Mucosa of stomach (tissue), 1 donor: ENCODE results near the gene HNRNPA3.
"Not testable (repeated sequence)": the region's sequence is repeated elsewhere in the genome, so short reads cannot be mapped to it uniquely, and the experiment has no call there.

Experiments
- H3K27me3 ChIP-seq: one replicate; pipeline ENCODE4 v1.7.0; 2013; ENCODE audit warnings: mild to moderate bottlenecking, low read length; ENCODE audit not compliant: control insufficient read depth, insufficient read depth
- H3K36me3 ChIP-seq: one replicate; pipeline ENCODE4 v1.7.0; 2013; ENCODE audit warnings: low read length; ENCODE audit not compliant: control insufficient read depth, insufficient read depth
- H3K4me1 ChIP-seq: one replicate; pipeline ENCODE4 v1.7.0; 2013; ENCODE audit warnings: mild to moderate bottlenecking, low read length; ENCODE audit not compliant: control insufficient read depth, insufficient read depth
- H3K4me3 ChIP-seq: one replicate; pipeline ENCODE4 v1.7.0; 2013; ENCODE audit warnings: low read length
- H3K9ac ChIP-seq: one replicate; pipeline ENCODE4 v1.7.0; 2013; ENCODE audit warnings: mild to moderate bottlenecking, low read length, moderate library complexity
- H3K9me3 ChIP-seq: one replicate; pipeline ENCODE4 v1.7.0; 2013; ENCODE audit warnings: mild to moderate bottlenecking, low read length, moderate library complexity; ENCODE audit not compliant: control insufficient read depth
- donor health status: Pancreatic carcinoma.

HNRNPA3 gene

DNA sequence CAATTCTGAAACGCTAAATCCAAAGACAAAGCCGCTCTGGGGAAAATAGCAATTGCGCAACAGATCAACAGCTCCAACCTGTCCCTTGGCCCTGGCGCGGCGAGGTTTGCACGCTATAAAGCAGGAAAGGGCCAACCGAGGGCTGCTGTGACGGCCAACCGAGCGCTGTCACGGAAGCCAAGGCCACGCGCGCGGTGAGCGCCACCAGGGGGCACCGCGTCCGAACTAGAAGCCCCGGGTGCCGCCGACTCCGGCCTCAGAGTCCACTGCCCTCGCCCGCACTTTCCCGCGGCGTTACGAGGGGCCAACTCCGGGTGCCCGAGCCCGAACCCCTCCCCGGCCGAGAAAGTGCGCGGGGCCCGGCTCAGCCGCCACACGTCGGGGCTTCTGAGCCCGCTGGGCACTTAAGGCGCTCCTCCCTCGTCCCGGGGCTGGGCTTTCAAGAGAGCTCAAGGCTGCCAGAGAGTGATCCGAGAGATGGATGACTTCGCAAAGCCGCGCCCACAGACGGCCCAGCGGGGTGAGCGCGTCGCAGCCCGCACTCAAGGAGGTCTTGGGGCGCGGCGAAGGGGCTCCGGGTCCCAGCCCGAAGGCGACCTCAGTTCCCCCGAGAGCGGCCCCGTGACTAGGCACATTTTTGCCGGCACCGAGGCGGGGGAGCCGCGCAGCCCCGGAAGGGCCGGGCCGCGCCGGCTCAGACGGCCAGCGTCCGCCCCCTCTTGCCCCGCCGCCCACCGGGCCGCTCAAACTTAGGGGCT is 51.0 kb downstream of the HNRNPA3 start:
- H3K4me3 ChIP-seq, result peak overlapping the region; percentile 91
- no peaks in the 10 kb centered on the region for H3K27me3 ChIP-seq
- H3K36me3 ChIP-seq, result no peaks in the 10 kb centered on the region
- H3K9ac ChIP-seq, result peak overlapping the region; percentile 97
- peaks cover 35% of the 10 kb centered on the region for H3K4me1 ChIP-seq
- H3K9me3 ChIP-seq, result no peaks in the 10 kb centered on the region

DNA sequence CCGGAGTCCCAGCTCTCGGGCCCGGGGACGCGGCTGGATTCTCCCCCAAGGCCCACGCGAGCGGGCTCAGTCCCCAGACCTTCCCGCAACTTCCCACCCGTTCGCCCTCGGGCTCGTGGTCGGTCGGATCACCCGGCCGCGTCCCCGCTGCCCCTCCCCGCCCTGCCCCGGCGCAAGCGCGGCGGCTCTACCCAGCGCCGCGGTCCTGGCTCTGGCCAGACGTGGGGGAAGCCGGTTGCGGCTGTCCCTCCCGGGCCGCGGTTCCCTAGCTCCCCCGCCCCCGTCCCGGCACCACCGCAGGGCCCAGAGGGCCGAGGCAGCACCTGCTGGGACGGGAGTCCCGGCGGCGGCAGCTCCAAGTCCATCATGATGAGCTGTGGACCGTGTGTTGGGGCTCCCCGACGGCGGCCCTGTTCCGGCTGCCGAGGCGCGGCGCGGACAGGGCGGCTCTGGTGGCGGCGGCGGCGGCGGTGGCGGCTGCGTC is 51.7 kb downstream of the HNRNPA3 start:
- peaks cover 35% of the 10 kb centered on the region for H3K4me1 ChIP-seq
- H3K9me3 ChIP-seq, result no peaks in the 10 kb centered on the region
- peak overlapping the region; percentile 97 for H3K9ac ChIP-seq
- no peaks in the 10 kb centered on the region for H3K36me3 ChIP-seq
- no peaks in the 10 kb centered on the region for H3K27me3 ChIP-seq
- H3K4me3 ChIP-seq, result peak overlapping the region; percentile 91

DNA sequence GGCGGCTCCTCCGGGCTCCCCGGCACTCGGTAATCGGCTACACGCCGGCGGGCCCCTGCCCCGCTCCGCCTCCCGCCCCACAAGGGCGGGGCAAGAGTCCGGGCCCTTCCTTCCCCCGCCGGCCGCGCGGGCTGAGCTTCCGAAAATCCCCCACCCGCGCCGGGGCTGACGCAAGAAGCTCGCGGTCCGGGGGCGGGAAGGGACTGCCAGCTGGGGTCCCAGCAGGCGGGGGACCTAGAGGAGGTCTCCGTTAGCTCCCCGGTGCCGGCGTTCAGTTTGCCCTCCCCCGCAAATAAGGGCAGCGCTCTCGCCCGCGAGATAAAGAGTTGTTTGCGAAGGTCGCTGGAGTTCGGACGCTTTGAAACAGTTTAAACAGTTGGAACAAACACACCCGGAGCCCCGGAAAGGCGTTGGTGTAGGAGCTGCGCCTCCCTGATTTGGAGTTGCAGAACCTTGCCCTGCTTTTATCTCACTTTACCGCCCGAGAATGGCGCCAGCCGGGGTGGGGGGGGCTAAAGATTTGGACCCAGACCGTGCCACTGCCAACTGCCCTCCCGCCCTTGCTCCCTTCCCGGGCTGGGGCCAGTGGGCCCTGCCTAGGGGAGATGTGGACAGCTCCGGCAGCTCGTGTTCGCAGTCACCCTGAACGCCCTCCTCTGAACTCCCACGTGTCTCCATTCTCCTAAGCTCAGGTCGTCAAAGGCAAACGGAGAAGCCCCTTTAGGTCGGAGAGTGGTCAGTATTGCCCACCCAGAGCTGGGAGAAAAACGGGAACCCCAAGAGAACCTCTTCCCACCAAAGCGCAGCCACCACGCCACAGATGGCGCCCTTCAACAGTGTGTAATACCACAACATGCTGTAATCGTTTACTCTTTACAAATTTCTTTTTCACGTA is 52.3 kb downstream of the HNRNPA3 start, which contains the start of gene NFE2L2:
TSS of gene NFE2L2 (minus strand) at position 35 of the 895 bp plus-strand sequence. CDS start 151 bp downstream, outside the sequence.
- Histone ChIP-seq H3K4me3 (peak within 1 kb of the TSS; percentile 91), H3K4me1 (peaks cover 37% of the 10 kb centered on the region), H3K27me3 (no peaks in the 10 kb centered on the region), H3K9ac (peak within 1 kb of the TSS; percentile 97), H3K9me3 (no peaks in the 10 kb centered on the region), H3K36me3 (no peaks in the 10 kb centered on the region)

DNA sequence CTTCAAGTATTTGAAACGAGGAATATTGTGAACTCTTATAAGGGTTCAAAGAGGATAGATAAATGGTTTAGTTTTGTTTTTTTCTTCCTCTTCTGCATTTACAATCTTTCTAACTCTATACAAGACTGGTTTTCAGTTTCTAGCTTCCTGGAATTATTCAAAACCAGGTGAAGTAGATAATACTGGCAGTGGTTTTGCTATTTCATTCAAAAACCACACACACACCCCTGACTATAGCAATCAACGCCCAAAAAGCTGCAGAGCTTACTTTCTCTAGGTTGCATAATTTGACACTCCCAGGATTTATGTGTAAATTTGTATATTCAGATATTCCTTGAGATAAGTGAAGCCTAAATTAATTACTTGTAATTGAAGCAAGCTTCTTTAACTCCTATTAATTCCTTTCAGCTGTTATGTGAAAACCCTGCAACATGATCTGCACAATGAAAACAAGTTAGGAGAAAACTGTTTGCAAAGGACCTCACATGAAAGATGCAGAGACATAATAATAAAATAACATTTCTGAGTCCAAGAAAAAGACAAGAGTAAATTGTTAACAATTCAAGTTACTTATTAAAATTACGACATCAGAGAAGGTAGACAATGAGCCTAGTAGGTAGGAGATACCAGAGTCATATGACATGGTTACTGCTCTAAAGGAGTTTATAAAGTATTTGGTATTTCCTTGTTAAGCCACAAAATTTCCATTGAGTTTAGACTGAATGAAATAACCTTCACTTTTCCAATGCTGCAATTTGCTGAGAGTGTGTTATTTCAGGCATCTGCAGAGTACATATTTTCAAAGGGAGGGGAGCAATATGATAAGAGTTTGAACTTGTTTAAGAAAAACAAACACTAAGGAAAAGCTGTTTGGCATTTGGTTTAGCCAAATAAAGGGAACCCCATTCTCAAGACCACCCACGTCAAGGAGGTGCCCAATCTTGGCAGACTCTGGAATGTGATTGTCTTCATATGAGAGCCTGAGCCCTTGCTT is 53.5 kb downstream of the HNRNPA3 start:
- no peak overlapping the region for H3K4me3 ChIP-seq

DNA sequence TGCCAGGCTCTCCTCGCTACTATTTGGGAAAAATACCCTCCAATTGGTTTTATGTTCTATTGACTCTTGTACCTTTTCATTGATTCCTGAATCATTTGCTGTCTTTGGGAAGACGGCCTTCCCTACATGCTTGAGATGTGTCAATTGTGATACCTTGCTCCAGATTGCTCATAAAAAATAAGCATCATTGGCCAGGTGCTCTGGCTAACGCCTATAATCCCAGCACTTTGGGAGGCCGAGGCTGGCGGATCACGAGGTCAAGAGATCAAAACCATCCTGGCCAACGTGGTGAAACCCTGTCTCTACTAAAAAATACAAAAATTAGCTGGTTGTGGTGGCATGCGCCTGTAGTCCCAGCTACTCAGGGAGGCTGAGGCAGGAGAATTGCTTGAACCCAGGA is 54.4 kb downstream of the HNRNPA3 start:
- not testable (repeated sequence) for H3K36me3 ChIP-seq, H3K4me3 ChIP-seq, H3K9ac ChIP-seq, H3K27me3 ChIP-seq, H3K9me3 ChIP-seq
- H3K4me1 ChIP-seq, result peaks cover 30% of the 10 kb centered on the region

More for the DNA sequence above, 53.5 kb downstream of the HNRNPA3 start:
- H3K36me3 ChIP-seq, result no peaks in the 10 kb centered on the region
- peaks cover 30% of the 10 kb centered on the region for H3K4me1 ChIP-seq
- H3K9ac ChIP-seq, result peak overlapping the region; percentile 97
- H3K27me3 ChIP-seq, result no peaks in the 10 kb centered on the region
- H3K9me3 ChIP-seq, result no peaks in the 10 kb centered on the region

DNA sequence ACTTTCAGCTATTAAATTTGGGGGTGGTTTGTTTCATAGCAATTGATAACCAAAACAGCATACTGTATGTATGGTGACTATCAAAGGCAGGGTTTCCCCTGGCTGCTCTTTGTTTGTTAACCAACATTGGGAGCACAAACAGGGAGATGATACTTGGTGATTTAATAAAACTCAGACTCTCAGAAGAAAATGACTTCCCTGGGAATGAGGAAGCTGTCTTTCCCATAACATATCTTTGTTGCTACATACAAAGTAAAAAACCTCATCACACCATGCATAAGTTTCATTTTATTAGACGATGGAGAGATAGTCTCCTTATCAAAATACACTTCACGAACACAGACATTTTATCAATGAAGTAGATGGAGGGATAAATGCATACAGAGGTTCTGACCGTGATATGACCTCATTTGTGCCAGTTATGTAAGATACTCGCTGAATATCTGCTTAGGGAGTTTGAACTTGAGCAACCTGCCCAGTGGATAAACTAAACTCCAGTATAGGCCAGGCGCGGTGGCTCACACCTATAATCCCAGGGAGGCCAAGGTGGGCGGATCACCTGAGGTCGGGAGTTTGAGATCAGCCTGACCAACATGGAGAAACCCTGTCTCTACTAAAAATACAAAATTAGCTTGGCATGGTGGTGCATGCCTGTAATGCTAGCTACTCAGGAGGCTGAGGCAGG is 55.7 kb downstream of the HNRNPA3 start:
- no peaks in the 10 kb centered on the region for H3K36me3 ChIP-seq
- H3K4me1 ChIP-seq, result peaks cover 36% of the 10 kb centered on the region
- H3K27me3 ChIP-seq, result no peaks in the 10 kb centered on the region
- no peak overlapping the region for H3K9ac ChIP-seq
- H3K4me3 ChIP-seq, result no peak overlapping the region
- no peaks in the 10 kb centered on the region for H3K9me3 ChIP-seq

DNA sequence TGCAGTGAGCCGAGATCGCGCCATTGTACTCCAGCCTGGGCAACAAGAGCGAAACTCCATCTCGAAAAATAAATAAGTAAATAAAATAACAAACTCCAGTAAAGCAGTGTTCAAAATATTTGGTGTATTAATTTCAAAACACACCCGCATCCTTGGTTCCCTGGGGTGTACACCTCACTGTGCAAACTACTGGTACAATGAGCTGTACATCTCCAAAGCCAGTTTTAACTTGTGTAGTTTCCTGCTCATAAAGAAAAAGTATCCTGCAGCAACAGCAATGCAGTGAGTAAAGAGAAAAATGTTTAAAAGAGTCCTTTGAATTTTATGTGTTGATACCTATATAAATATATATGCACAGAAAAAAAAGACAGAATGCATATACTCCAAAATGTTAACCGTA is 56.3 kb downstream of the HNRNPA3 start:
- Histone ChIP-seq H3K9me3 (no peaks in the 10 kb centered on the region), H3K9ac (no peak overlapping the region), H3K27me3 (no peaks in the 10 kb centered on the region), H3K36me3 (no peaks in the 10 kb centered on the region), H3K4me3 (no peak overlapping the region), H3K4me1 (peaks cover 42% of the 10 kb centered on the region)

DNA sequence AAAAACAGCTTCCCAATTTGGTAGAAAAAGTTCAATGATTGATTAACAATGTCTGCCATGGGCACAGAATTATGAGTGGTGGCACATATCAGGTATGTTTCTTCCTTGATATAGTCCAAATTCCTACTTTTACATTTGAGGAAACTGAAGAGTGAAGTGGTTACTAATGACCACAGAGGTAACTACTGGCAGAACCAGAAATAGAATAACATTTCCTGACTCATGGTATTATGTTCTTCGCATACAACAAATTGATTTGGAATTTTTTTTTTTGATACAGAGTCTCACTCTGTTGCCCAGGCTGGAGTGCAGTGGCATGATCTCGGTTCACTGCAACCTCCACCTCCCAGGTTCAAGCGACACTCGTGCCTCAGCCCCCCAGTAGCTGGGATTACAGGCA is 57.9 kb downstream of the HNRNPA3 start:
- H3K9me3 ChIP-seq, result no peaks in the 10 kb centered on the region
- H3K4me1 ChIP-seq, result peaks cover 38% of the 10 kb centered on the region
- H3K36me3 ChIP-seq, result no peaks in the 10 kb centered on the region
- H3K9ac ChIP-seq, result no peak overlapping the region
- no peak overlapping the region for H3K4me3 ChIP-seq
- H3K27me3 ChIP-seq, result no peaks in the 10 kb centered on the region

DNA sequence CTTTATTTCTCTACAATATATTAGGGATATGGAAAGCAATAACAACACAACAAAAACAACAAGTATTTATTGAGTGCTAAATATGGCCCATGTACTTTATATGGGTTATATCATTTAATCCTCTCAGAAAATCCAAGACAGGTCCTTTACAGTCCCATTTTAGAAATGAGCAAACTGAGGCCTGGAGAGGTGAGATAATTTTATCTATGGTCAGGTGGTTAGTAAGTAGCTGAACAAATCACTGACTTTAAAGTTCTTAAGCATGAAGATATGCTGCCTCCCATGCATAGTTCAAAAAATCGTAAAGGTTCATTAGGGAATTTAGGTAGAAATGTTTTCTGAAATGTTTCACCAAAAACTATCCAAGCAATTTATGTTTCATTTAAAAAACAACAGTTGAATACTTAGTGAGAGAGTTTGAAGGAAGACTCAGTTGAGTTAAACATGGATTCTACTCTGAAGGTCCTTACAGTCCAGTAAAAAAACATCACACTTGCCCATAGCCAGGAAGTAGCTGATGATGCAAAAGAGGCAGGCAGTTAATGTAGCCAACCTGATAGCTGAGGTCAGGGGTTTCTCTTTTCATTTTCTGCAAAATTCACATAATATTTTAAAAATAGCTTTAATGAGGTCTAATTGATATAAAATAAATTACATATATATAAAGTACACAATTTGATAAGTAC is 59.5 kb downstream of the HNRNPA3 start:
- H3K4me3 ChIP-seq, result no peak overlapping the region

DNA sequence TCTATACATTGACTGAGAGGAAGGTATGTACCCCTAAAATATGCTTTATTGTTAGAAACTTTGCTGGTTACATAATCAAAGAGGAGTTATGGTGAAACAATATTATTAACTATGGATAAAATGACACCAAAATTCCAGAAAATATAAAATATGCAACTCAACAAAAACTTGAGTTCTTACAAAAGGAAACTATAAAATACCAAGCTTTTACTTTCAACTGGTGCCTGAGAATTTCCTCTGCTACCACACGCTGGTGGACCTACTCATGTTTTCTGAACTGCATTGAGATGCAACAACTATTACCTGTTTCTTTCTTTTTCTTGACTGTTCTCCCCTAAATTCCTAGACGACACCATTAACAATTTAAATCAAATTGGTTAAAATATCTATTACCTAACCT is 60.2 kb downstream of the HNRNPA3 start:
- H3K9ac ChIP-seq, result no peak overlapping the region
- H3K36me3 ChIP-seq, result no peaks in the 10 kb centered on the region
- no peak overlapping the region for H3K4me3 ChIP-seq
- H3K9me3 ChIP-seq, result no peaks in the 10 kb centered on the region
- H3K4me1 ChIP-seq, result peaks cover 22% of the 10 kb centered on the region
- no peaks in the 10 kb centered on the region for H3K27me3 ChIP-seq

More for the DNA sequence above, 59.5 kb downstream of the HNRNPA3 start:
- no peaks in the 10 kb centered on the region for H3K36me3 ChIP-seq
- peaks cover 22% of the 10 kb centered on the region for H3K4me1 ChIP-seq
- H3K27me3 ChIP-seq, result no peaks in the 10 kb centered on the region
- no peaks in the 10 kb centered on the region for H3K9me3 ChIP-seq
- no peak overlapping the region for H3K9ac ChIP-seq
